ENCODE measurements around the gene CLN3.
"Not testable (repeated sequence)": the region's sequence is repeated elsewhere in the genome, so short reads cannot be mapped to it uniquely, and the experiment has no call there.

The CLN3 gene

DNA sequence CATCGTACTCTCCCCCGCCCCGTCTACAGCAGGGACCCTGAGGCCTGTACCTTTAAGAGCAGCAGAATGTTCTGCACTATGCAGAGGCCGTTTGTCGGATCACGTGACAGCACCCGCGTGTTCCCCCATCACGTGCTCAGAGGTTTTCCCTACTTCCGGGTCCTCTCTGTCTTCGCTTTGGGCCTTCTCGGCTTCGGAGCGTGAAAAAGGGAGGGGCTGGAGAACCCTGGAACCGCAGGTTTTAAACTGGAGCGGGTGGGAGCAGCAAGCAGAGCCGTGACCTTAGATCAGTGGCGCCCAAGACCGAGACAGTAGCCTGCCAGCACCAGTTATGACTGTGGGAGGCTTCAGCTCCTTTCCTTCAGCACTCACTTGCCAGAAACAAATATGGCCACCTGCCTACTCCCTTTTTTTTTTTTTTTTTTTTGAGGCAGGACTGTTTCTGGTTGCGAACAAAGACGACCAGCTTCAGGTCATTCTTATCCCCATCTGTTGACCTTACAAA lies at the start of gene CLN3:
CLN3 (minus strand) TSS at position 105 of the 505 bp plus-strand sequence. CDS start 315 bp downstream, outside the sequence.
- in situ Hi-C loops (cut with MboI; ENCODE audit: low pct_unique_long_range_greater_than_20kb, low sequenced_read_pairs) = loop anchor here (5.0 kb wide), 1 partner anchor 50 kb away; no protein-coding TSS in a partner anchor

GRCh38 chr16:28540346-28540745 lies 48.5 kb upstream of the CLN3 start:
- DNase-seq = no peak
- in situ Hi-C loops (cut with MboI; ENCODE audit: low pct_unique_long_range_greater_than_20kb, low sequenced_read_pairs) = loop anchor here (5.0 to 25.0 kb wide), 2 partner anchors 48 to 397 kb away; partner anchors contain the start of genes APOBR, CD19, CLN3 and RABEP2

More for the DNA sequence above, at the start of gene CLN3:
- DNase-seq = peak; percentile 98

GRCh38 chr16:28538733-28539596 lies 47.1 kb upstream of the CLN3 start, which contains the start of gene NUPR1:
NUPR1 (minus strand) TSS chr16:28538974; CDS start chr16:28538907, 67 bp downstream.
- in situ Hi-C loops (cut with MboI; ENCODE audit: low pct_unique_long_range_greater_than_20kb, low sequenced_read_pairs) = loop anchor here (25.0 kb wide), 1 partner anchor 398 kb away; the partner anchor contains the start of genes CD19 and RABEP2
- no peak for DNase-seq

DNA sequence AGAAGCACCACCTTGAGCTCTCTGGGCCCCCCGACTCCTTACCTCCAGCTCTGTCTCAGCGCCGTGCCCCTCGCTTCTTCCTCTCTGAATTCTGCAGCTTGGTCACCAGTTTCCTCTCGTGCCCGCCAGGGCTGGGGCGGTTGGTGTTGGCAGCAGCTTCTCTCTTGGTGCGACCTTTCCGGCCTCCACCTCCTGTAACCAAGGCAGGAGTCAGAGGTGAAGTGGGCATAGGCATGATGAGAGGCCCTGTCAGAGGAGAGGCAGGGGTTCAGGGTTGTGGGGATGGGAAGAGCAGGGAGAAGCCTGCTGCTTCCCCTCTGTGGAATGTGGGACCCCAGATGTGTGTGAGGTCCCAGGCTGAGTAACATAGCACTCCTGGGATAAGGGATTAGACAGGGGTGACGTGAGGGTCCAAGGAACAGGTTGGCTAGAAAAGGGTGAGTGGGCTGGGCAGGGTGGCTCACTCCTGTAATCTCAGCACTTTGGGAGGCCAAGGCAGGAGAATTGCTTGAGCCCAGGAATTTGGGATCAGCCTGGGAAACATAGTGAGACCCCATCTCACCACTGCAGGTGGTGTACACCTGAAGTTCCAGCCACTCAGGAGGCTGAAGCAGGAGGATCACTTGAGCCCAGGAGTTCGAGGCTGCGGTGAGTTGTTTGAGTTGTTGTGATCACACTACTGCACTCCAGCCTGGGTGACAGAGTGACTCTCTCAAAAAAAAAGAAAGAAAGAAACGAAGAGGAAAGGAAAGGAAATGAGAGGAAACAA lies 46.3 kb upstream of the CLN3 start:
- in situ Hi-C loops (cut with MboI; ENCODE audit: low pct_unique_long_range_greater_than_20kb, low sequenced_read_pairs) = loop anchor here (25.0 kb wide), 1 partner anchor 399 kb away; the partner anchor contains the start of genes CD19 and RABEP2
- no peak for DNase-seq

DNA sequence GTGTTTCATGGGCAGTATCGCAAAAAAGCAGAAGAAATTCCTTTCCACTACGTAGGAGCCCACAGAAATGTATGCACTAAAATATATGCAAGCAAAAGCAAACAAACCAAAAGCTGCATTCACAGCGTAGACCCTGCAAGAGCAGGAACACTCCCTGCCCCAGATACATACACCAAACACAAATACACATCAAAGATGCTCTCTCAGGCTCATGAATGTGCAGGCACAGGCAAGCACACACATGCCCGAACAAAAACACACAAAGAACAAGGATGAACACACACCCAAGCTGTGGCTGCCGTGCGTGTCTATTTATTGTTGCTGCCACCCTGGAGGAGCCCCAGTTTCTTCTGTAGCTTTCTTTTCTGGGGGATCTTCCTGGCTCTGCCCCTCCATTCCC lies 45.2 kb upstream of the CLN3 start:
- in situ Hi-C loops (cut with MboI; ENCODE audit: low pct_unique_long_range_greater_than_20kb, low sequenced_read_pairs) = loop anchor here (25.0 kb wide), 1 partner anchor 400 kb away; the partner anchor contains the start of genes CD19 and RABEP2
- no peak for DNase-seq

DNA sequence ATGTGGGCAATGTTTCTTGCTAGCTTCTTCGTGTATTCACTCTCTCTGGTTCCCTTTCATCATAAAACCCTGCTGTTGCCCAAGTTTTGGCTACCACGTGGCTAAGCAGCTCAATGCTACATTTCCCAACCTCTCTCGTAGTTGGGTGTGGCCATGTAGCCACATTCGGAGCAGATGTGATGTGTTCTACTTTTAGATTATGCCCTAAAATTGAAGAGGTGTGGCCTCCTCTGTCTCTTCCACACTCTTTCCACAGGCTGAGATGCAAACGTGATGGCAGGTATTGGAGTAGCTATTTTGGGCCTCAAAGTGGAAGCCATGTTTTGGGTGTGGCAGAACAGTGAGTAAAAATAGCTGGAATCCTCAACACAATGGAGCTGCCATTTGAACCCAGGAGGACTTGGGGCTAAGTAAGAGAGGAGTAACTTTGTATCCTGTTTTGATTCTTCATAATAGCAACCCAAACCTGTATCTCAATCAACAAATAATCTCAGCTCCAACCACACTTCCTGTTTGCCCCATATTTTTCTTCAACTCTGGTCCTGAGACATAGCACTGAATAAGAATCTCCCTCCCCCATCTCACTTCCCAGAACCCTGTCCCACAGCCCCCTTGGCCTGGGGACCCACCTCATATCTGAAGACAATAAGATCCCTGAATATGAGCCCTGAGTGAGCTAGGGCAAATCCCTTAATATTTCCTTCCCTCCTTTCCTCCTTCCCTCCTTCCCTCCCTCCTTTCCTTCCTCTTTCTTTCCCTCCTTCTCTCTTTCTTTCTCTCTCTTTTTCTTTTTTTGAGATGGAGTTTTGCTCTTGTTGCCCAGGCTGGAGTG lies 42.9 kb upstream of the CLN3 start:
- in situ Hi-C loops (cut with MboI; ENCODE audit: low pct_unique_long_range_greater_than_20kb, low sequenced_read_pairs) = loop anchor here (25.0 kb wide), 1 partner anchor 403 kb away; the partner anchor contains the start of genes CD19 and RABEP2
- no peak for DNase-seq

DNA sequence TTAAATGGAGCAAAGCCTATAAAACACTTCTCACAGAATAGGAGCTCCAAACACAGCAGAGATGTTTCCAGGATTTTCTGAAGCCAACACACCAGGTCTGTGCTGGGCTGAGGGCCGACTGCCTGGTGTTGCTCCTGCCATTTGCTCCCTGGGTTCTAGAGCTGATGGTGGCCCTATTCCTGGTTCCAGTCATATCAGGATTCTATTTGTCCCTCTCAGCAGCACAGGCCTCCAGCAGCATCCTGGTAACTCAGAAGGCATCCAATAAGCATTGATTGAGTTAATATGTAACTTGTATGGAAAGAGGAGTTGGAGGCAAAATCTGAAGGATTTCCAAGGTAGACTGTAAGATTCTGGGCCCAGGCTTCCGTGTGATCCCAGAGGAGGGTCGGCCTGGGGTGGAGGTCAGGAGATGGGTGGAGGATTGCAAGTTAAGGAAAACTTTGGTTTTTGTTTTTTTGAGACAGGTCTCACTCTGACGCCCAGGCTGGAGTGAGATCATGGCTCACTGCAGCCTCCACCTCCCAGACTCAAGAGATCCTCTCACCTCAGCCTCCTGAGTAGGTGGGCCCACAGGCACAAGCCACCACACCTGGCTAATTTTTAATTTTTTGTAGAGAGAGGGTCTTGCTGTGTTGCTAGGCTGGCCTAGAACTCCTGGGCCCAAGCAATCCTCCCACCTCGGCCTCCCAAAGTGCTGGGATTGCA lies 41.2 kb upstream of the CLN3 start:
- DNase-seq = no peak
- in situ Hi-C loops (cut with MboI; ENCODE audit: low pct_unique_long_range_greater_than_20kb, low sequenced_read_pairs) = loop anchor here (25.0 kb wide), 1 partner anchor 404 kb away; the partner anchor contains the start of genes CD19 and RABEP2

GRCh38 chr16:28531777-28532744 lies 40.2 kb upstream of the CLN3 start:
- in situ Hi-C loops (cut with MboI; ENCODE audit: low pct_unique_long_range_greater_than_20kb, low sequenced_read_pairs) = loop anchor here (25.0 kb wide), 1 partner anchor 405 kb away; the partner anchor contains the start of genes CD19 and RABEP2

GRCh38 chr16:28529124-28529523 lies 37.2 kb upstream of the CLN3 start:
- in situ Hi-C loops (cut with MboI; ENCODE audit: low pct_unique_long_range_greater_than_20kb, low sequenced_read_pairs) = loop anchor here (25.0 kb wide), 1 partner anchor 408 kb away; the partner anchor contains the start of genes CD19 and RABEP2

More at GRCh38 chr16:28531777-28532744, 40.2 kb upstream of the CLN3 start:
- DNase-seq = no peak

DNA sequence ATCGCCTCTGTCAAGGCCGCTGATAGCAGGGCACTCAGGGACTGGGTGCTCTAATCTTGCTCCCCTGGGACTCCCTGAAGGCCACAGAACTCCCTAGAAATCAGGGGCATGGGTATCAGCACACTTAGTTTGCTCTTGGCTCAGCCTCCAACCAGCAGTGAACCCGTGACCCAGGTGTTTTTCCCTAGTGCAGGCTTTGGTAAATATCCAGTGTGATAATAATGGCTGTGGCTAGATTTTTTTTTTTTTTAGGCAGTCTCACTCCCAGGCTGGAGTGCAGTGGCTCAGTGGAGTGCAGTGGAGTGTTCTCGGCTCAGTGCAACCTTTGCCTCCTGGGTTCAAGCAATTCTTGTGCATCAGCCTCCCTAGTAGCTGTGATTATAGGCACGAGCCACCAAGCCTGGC lies 36.6 kb upstream of the CLN3 start:
- in situ Hi-C loops (cut with MboI; ENCODE audit: low pct_unique_long_range_greater_than_20kb, low sequenced_read_pairs) = loop anchor here (25.0 kb wide), 1 partner anchor 409 kb away; the partner anchor contains the start of genes CD19 and RABEP2
- DNase-seq = no peak

More at GRCh38 chr16:28529124-28529523, 37.2 kb upstream of the CLN3 start:
- DNase-seq = no peak

- in situ Hi-C loops (cut with MboI; ENCODE audit: low pct_unique_long_range_greater_than_20kb, low sequenced_read_pairs) = loop anchor here (25.0 kb wide), 1 partner anchor 409 kb away; the partner anchor contains the start of genes CD19 and RABEP2
- DNase-seq = no peak
Observed at GRCh38 chr16:28527985-28528384, 36.1 kb upstream of the CLN3 start.

- DNase-seq = not testable (repeated sequence)
- in situ Hi-C loops (cut with MboI; ENCODE audit: low pct_unique_long_range_greater_than_20kb, low sequenced_read_pairs) = loop anchor here (25.0 kb wide), 1 partner anchor 410 kb away; the partner anchor contains the start of genes CD19 and RABEP2
Observed at GRCh38 chr16:28527100-28527785, 35.4 kb upstream of the CLN3 start.

DNA sequence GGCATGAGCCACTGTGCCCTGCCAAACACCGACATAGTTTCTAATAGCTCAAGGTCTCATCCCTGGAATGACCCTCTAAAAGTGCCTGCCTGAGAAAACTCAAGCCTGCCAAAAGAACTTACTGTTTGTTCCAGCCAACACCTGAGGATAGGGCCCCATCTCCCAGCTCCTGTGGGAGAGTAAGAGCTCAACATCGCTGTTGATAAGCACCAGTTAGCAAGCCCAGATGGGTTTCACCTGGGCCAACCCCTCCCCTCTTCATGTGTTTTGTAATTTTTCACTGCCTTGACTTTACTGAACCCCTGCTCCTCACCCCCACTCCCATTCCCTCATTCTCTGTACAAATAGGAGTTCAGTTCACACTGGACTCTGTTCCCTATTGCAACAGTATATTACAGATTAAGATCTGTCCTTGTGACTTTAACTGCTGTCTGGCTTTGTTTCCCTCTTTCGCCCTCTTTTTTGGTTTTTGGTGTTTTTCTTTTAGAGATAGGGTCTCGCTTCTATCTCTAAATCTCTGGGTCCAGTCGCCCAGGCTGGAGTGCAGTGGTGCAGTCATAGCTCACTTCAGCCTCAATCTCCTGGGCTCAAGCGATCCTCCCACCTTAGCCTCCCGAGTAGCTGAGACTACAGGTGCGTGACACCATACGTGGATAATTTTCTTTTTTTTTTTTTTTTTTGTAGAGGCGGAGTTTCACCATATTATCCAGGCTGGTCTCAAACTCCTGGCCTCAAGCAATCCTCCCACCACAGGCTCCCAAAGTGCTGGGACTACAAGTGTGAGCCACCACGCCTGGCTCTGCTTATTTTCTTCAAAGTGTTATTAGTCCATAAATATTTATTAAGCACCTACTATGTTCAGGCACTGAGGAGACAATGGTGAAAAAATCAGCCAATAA lies 34.6 kb upstream of the CLN3 start:
- in situ Hi-C loops (cut with MboI; ENCODE audit: low pct_unique_long_range_greater_than_20kb, low sequenced_read_pairs) = loop anchor here (25.0 kb wide), 1 partner anchor 411 kb away; the partner anchor contains the start of genes CD19 and RABEP2
- no peak for DNase-seq

DNA sequence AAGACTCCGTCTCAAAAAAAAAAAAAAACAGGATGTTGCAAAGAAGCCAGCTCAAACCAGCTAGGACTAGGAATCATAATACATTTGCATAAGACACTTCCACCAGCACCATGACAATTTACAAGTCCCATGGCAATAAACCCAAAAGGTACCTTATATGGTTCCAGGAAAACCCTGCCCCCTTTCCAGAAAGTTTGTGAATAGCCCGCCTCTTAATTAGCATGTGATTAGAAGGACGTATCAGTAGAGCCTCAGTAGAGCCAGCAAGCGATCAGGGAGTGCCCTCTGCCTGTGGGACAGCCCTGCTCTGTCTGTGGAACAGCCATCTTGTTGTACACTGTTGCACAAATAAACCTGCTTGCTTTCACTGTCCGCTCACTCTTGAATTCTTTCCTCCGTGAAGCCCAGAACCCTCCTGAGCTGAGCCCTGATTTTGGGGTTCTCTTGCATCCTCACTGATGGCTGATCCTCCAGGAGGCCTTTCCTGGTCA lies 32.9 kb upstream of the CLN3 start:
- peak; percentile 58 for DNase-seq
- in situ Hi-C loops (cut with MboI; ENCODE audit: low pct_unique_long_range_greater_than_20kb, low sequenced_read_pairs) = loop anchor here (25.0 kb wide), 1 partner anchor 413 kb away; the partner anchor contains the start of genes CD19 and RABEP2

All from KBM-7 (cell line).